ENCODE results near the gene GANC.

DNA sequence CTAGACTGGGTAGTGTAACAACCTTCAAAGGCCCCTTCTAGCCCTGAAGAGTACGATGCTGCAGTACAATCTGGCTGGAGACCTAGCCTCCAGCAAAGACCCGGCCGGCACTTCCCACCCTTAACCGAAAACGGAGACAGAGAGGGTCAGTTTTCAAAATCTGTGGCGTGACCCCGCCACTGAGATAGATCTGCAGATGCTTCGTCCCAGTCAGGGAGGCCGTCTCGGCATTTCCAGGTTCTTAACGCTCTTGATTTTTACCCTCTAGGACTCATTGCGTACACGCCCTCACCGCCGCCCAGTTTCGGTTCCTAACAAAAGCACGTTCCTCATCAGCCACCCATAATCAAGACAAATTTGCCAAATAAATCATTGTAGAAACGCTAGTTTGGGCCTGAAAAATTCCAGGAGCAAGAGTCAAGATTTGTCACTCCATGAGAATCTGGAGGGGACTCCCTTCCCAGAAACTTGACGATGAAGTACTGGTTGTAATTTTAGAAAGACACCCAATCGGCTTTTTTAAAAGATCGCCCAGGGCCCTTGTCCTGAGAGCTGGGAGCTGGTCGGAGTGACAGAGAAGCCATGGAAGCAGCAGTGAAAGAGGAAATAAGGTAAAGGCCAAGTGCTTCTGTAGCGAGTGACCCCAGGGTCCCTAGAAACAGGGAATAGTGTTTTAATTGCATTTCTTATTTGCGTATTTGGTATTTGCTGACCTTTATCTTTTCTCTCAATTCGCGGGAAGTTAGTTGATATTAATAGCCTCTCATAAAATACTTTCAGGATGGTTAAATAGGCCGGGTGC lies 1.1 kb downstream of the GANC start:
- TF ChIP-seq CTCF (tag by site-specific recombination; IDR thresholded peaks at IDR 0.05) (no peak), ZNF660 (tag by site-specific recombination; IDR thresholded peaks at IDR 0.05) (no peak), ZNF354C (tag by site-specific recombination; IDR thresholded peaks at IDR 0.05; ENCODE audit: borderline replicate concordance, low read depth) (no peak), ZNF350 (tag by site-specific recombination; IDR thresholded peaks at IDR 0.05) (no peak), REST (tag by site-specific recombination; IDR thresholded peaks at IDR 0.05) (no peak), REPIN1 (tag by site-specific recombination; IDR thresholded peaks at IDR 0.05; ENCODE audit: low read depth) (no peak), ZNF558 (tag by site-specific recombination; IDR thresholded peaks at IDR 0.05) (no peak), ZNF24 (tag by site-specific recombination; IDR thresholded peaks at IDR 0.05) (no peak)
- TF ChIP-seq, protein P1, sequence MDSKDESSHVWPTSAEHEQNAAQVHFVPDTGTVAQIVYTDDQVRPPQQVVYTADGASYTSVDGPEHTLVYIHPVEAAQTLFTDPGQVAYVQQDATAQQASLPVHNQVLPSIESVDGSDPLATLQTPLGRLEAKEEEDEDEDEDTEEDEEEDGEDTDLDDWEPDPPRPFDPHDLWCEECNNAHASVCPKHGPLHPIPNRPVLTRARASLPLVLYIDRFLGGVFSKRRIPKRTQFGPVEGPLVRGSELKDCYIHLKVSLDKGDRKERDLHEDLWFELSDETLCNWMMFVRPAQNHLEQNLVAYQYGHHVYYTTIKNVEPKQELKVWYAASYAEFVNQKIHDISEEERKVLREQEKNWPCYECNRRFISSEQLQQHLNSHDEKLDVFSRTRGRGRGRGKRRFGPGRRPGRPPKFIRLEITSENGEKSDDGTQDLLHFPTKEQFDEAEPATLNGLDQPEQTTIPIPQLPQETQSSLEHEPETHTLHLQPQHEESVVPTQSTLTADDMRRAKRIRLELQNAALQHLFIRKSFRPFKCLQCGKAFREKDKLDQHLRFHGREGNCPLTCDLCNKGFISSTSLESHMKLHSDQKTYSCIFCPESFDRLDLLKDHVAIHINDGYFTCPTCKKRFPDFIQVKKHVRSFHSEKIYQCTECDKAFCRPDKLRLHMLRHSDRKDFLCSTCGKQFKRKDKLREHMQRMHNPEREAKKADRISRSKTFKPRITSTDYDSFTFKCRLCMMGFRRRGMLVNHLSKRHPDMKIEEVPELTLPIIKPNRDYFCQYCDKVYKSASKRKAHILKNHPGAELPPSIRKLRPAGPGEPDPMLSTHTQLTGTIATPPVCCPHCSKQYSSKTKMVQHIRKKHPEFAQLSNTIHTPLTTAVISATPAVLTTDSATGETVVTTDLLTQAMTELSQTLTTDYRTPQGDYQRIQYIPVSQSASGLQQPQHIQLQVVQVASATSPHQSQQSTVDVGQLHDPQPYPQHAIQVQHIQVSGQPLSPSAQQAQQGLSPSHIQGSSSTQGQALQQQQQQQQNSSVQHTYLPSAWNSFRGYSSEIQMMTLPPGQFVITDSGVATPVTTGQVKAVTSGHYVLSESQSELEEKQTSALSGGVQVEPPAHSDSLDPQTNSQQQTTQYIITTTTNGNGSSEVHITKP (tag by site-specific recombination; IDR thresholded peaks at IDR 0.05), result no peak
- TF ChIP-seq, protein P2, sequence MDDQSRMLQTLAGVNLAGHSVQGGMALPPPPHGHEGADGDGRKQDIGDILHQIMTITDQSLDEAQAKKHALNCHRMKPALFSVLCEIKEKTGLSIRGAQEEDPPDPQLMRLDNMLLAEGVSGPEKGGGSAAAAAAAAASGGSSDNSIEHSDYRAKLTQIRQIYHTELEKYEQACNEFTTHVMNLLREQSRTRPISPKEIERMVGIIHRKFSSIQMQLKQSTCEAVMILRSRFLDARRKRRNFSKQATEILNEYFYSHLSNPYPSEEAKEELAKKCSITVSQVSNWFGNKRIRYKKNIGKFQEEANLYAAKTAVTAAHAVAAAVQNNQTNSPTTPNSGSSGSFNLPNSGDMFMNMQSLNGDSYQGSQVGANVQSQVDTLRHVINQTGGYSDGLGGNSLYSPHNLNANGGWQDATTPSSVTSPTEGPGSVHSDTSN (CRISPR knock-in tag; IDR thresholded peaks at IDR 0.05), result no peak
- TF ChIP-seq, protein P3, sequence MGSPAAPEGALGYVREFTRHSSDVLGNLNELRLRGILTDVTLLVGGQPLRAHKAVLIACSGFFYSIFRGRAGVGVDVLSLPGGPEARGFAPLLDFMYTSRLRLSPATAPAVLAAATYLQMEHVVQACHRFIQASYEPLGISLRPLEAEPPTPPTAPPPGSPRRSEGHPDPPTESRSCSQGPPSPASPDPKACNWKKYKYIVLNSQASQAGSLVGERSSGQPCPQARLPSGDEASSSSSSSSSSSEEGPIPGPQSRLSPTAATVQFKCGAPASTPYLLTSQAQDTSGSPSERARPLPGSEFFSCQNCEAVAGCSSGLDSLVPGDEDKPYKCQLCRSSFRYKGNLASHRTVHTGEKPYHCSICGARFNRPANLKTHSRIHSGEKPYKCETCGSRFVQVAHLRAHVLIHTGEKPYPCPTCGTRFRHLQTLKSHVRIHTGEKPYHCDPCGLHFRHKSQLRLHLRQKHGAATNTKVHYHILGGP (tag by site-specific recombination; IDR thresholded peaks at IDR 0.05), result no peak
